HepG2 (cell line): Measurements from ENCODE around the gene BCL2L13. TPM values are rescaled to one million over a fixed set of nuclear protein-coding genes. Genes with fewer than 3 reads are reported as not detected.

Experiments used
- GABPB1 ChIP-seq: IDR thresholded peaks from 2 replicates; pipeline ENCODE4 v1.6.1; 2016; ENCODE audit warnings: mild to moderate bottlenecking, missing genetic modification reagents, moderate library complexity, missing compliant biosample characterization
- NFAT5 ChIP-seq: sonication (generic); formaldehyde crosslinking; IDR thresholded peaks from 2 replicates; pipeline ENCODE4 v1.4.0; 2020; ENCODE audit warnings: missing genetic modification reagents
- USF2 ChIP-seq, 2 experiments: sonication (generic) in 1 of 2; formaldehyde crosslinking in 1 of 2; IDR thresholded peaks; 2 replicates each; pipeline versions ENCODE4 v1.5.1 to v1.6.1; 2011 to 2020; ENCODE audit warnings: borderline replicate concordance in 1 of 2, low read depth in 1 of 2, low read length in 1 of 2, mild to moderate bottlenecking in 1 of 2, missing genetic modification reagents in 1 of 2, moderate library complexity in 1 of 2
- ZNF136 ChIP-seq: sonication (generic); formaldehyde crosslinking; IDR thresholded peaks from 2 replicates; pipeline ENCODE4 v1.8.1; 2022; ENCODE audit warnings: low read depth, mild to moderate bottlenecking, moderate library complexity, missing genetic modification reagents
- ZNF180 ChIP-seq: sonication (generic); formaldehyde crosslinking; IDR thresholded peaks from 2 replicates; pipeline ENCODE4 v1.4.0; 2020; ENCODE audit warnings: low read depth, missing genetic modification reagents, borderline replicate concordance
- ZNF264 ChIP-seq: sonication (generic); formaldehyde crosslinking; IDR thresholded peaks from 2 replicates; pipeline ENCODE4 v1.4.0; 2020; ENCODE audit warnings: missing genetic modification reagents
- ZNF329 ChIP-seq: sonication (generic); formaldehyde crosslinking; IDR thresholded peaks from 2 replicates; pipeline ENCODE4 v1.9.0; 2021; ENCODE audit warnings: low read depth, mild to moderate bottlenecking, missing genetic modification reagents
- ZSCAN21 ChIP-seq: sonication (generic); formaldehyde crosslinking; IDR thresholded peaks from 2 replicates; pipeline ENCODE4 v1.8.0; 2022; ENCODE audit warnings: mild to moderate bottlenecking, missing genetic modification reagents, moderate library complexity, borderline replicate concordance
- polyA plus RNA-seq, 8 experiments: library from polyadenylated mRNA; depleted of rRNA in 3 of 8; stranded (reverse) in 7 of 8; unstranded in 1 of 8; fragments of >200 nt; fragmentation: Illumina TruSeq in 4 of 8; extraction: Trizol in 4 of 8; gene quantifications; 2 replicates each; pipeline versions ENCODE4 v1.2.1 to v1.2.3, GENCODE V29; 2011 to 2016; ENCODE audit warnings: low read depth in 4 of 8, missing spikeins in 1 of 8, mixed read lengths in 1 of 8; ENCODE audit not compliant: insufficient read depth in 1 of 8
- total RNA-seq, 5 experiments: library from RNA; depleted of rRNA; stranded (reverse); fragments of >200 nt; fragmentation: Illumina TruSeq; extraction: Trizol; gene quantifications; 2 replicates each; pipeline ENCODE4 v1.2.3, GENCODE V29; 2016; ENCODE audit warnings: low read depth in 1 of 5
- TF ChIP-seq, protein P1 (sequence below): sonication (generic); formaldehyde crosslinking; IDR thresholded peaks from 2 replicates; pipeline ENCODE4 v1.4.0; 2020; ENCODE audit warnings: missing genetic modification reagents
- TF ChIP-seq, protein P2 (sequence below): sonication (generic); formaldehyde crosslinking; IDR thresholded peaks from 2 replicates; pipeline ENCODE4 v1.5.0; 2020; ENCODE audit warnings: mild to moderate bottlenecking, missing genetic modification reagents, borderline replicate concordance
- TF ChIP-seq, protein P3 (sequence below): sonication (generic); formaldehyde crosslinking; IDR thresholded peaks from 2 replicates; pipeline ENCODE4 v1.8.0; 2023; ENCODE audit warnings: mild to moderate bottlenecking, missing genetic modification reagents

Gene BCL2L13
- total and polyA plus RNA-seq, 2 of the 13 experiments (the other 11 are each of a cell fraction or from before 2014, with no cell fraction given) = 13.5 to 14.6 TPM

DNA sequence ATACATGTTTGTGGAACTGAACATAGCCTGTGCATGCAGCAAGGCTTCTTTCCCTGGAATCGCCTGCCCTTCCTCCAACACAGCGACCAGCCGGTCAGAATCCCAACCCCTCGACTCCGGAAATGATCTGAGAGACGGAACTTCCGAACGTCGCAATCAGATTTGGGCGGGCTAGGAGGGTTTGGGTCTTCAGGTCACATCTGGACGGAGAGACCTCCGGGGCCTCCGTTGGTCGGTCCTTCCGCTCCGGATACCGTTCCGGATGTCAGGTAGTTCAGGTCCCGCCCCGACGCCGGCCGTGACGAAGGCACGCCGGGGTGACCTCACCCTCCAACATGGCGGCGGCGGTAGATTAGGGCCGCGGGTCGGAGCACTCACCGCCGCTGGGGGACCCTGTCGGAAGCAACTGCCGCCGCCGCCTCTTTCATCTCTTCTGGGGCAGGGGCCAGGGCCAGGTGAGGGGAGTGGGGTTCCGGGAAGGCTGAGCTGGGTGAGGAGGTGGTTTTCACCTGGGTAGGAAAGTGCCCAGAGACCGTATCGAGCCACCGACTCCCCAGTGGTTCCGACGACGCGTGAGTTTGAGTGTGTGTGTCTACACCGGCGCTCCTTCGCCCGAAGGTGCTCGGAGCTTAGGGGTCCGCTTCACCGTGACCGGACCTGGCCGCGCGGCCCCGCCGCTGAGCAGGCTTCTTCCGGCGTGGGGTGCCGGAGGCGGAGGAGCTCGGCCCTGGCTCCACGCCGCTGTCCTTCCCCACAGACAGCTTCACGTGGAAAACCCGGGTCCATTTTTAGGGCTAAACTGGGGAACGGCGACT lies at the start of gene BCL2L13 (continued):
- TF ChIP-seq USF2 (IDR thresholded peaks at IDR 0.05; ENCODE audit: low read depth, low read length) (no peak), USF2 (CRISPR knock-in tag; IDR thresholded peaks at IDR 0.05; ENCODE audit: borderline replicate concordance) (no peak), GABPB1 (CRISPR knock-in tag) (peak; percentile 96), ZNF180 (CRISPR knock-in tag) (0 out of 2 replicates have a peak, but pooled peaks have one; percentile 30), ZNF136 (CRISPR knock-in tag) (peak; percentile 53; the same call in 1 of the 2 replicates), ZNF329 (peak; percentile 83; the same call in 1 of the 2 replicates), NFAT5 (CRISPR knock-in tag) (peak; percentile 68; the same call in 1 of the 2 replicates), ZSCAN21 (CRISPR knock-in tag) (peak; percentile 84; the same call in 1 of the 2 replicates), ZNF264 (CRISPR knock-in tag) (peak; percentile 24; the same call in 1 of the 2 replicates)
- TF ChIP-seq, protein P1, sequence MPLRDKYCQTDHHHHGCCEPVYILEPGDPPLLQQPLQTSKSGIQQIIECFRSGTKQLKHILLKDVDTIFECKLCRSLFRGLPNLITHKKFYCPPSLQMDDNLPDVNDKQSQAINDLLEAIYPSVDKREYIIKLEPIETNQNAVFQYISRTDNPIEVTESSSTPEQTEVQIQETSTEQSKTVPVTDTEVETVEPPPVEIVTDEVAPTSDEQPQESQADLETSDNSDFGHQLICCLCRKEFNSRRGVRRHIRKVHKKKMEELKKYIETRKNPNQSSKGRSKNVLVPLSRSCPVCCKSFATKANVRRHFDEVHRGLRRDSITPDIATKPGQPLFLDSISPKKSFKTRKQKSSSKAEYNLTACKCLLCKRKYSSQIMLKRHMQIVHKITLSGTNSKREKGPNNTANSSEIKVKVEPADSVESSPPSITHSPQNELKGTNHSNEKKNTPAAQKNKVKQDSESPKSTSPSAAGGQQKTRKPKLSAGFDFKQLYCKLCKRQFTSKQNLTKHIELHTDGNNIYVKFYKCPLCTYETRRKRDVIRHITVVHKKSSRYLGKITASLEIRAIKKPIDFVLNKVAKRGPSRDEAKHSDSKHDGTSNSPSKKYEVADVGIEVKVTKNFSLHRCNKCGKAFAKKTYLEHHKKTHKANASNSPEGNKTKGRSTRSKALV (CRISPR knock-in tag) = no peak; the same call in 1 of the 2 replicates
- TF ChIP-seq, protein P2, sequence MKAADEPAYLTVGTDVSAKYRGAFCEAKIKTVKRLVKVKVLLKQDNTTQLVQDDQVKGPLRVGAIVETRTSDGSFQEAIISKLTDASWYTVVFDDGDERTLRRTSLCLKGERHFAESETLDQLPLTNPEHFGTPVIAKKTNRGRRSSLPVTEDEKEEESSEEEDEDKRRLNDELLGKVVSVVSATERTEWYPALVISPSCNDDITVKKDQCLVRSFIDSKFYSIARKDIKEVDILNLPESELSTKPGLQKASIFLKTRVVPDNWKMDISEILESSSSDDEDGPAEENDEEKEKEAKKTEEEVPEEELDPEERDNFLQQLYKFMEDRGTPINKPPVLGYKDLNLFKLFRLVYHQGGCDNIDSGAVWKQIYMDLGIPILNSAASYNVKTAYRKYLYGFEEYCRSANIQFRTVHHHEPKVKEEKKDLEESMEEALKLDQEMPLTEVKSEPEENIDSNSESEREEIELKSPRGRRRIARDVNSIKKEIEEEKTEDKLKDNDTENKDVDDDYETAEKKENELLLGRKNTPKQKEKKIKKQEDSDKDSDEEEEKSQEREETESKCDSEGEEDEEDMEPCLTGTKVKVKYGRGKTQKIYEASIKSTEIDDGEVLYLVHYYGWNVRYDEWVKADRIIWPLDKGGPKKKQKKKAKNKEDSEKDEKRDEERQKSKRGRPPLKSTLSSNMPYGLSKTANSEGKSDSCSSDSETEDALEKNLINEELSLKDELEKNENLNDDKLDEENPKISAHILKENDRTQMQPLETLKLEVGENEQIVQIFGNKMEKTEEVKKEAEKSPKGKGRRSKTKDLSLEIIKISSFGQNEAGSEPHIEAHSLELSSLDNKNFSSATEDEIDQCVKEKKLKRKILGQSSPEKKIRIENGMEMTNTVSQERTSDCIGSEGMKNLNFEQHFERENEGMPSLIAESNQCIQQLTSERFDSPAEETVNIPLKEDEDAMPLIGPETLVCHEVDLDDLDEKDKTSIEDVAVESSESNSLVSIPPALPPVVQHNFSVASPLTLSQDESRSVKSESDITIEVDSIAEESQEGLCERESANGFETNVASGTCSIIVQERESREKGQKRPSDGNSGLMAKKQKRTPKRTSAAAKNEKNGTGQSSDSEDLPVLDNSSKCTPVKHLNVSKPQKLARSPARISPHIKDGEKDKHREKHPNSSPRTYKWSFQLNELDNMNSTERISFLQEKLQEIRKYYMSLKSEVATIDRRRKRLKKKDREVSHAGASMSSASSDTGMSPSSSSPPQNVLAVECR = peak; percentile 84
- TF ChIP-seq, protein P3, sequence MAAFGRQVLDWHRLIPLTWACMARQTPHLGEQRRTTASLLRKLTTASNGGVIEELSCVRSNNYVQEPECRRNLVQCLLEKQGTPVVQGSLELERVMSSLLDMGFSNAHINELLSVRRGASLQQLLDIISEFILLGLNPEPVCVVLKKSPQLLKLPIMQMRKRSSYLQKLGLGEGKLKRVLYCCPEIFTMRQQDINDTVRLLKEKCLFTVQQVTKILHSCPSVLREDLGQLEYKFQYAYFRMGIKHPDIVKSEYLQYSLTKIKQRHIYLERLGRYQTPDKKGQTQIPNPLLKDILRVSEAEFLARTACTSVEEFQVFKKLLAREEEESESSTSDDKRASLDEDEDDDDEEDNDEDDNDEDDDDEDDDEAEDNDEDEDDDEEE (CRISPR knock-in tag) = peak; percentile 57; the same call in 1 of the 2 replicates
